Neural progenitor cell (in vitro differentiated cells): ENCODE measurements around the gene CRYGN. TPM values are rescaled to one million over a fixed set of nuclear protein-coding genes. Genes with fewer than 3 reads are reported as not detected.

ENCODE experiments used
- DNase-seq: peaks from one replicate; pipeline ENCODE4 v3.0.0-alpha.2; 2016; ENCODE audit warnings: low spot score
- H2AFZ ChIP-seq: fragments of 200-600 bp; sonication (generic); replicated peaks from 2 replicates; pipeline ENCODE4 v1.6.1; 2016; ENCODE audit warnings: antibody characterized with exemption
- H3F3A ChIP-seq: fragments of 200-600 bp; sonication (generic); 2 replicates; pipeline ENCODE4 v1.6.1; 2016; ENCODE audit warnings: antibody characterized with exemption, low read depth
- H3K27ac ChIP-seq: fragments of 200-600 bp; sonication (generic); 2 replicates; pipeline ENCODE4 v1.5.1; 2016; ENCODE audit warnings: mild to moderate bottlenecking
- H3K27me3 ChIP-seq: fragments of 200-600 bp; sonication (generic); 2 replicates; pipeline ENCODE4 v1.6.1; 2016; ENCODE audit warnings: mild to moderate bottlenecking, moderate library complexity
- H3K36me3 ChIP-seq: fragments of 200-600 bp; sonication (generic); 2 replicates; pipeline ENCODE4 v1.5.1; 2016
- H3K4me1 ChIP-seq: fragments of 200-600 bp; sonication (generic); 2 replicates; pipeline ENCODE4 v1.6.1; 2016; ENCODE audit warnings: mixed run types
- H3K4me2 ChIP-seq: fragments of 200-600 bp; sonication (generic); 2 replicates; pipeline ENCODE4 v1.6.1; 2016
- H3K4me3 ChIP-seq: fragments of 200-600 bp; sonication (generic); 2 replicates; pipeline ENCODE4 v1.5.1; 2016
- H3K79me2 ChIP-seq: fragments of 200-600 bp; sonication (generic); 2 replicates; pipeline ENCODE4 v1.6.1; 2016; ENCODE audit warnings: low read depth
- H3K9ac ChIP-seq: fragments of 200-600 bp; sonication (generic); 2 replicates; pipeline ENCODE4 v1.6.1; 2016
- H3K9me3 ChIP-seq: fragments of 200-600 bp; sonication (generic); 2 replicates; pipeline ENCODE4 v1.5.1; 2016; ENCODE audit warnings: low read depth
- H4K20me1 ChIP-seq: fragments of 200-600 bp; sonication (generic); 2 replicates; pipeline ENCODE4 v1.6.1; 2016; ENCODE audit warnings: low read depth
- H3K27ac Mint-ChIP-seq: 3 replicates; pipeline ENCODE4 v1.8.0; 2021; ENCODE audit warnings: mixed read lengths
- H3K27me3 Mint-ChIP-seq: 2 replicates; pipeline ENCODE4 v1.8.0; 2022; ENCODE audit warnings: low read depth, mild to moderate bottlenecking, inconsistent platforms, moderate library complexity, mixed read lengths; ENCODE audit not compliant: insufficient read depth
- H3K36me3 Mint-ChIP-seq: 3 replicates; pipeline ENCODE4 v1.8.0; 2021; ENCODE audit warnings: mixed read lengths
- H3K4me1 Mint-ChIP-seq: 3 replicates; pipeline ENCODE4 v1.8.0; 2021; ENCODE audit warnings: mixed read lengths
- H3K4me3 Mint-ChIP-seq: 3 replicates; pipeline ENCODE4 v1.8.0; 2021; ENCODE audit warnings: mild to moderate bottlenecking, moderate library complexity, mixed read lengths
- H3K9me3 Mint-ChIP-seq: 3 replicates; pipeline ENCODE4 v1.8.0; 2020; ENCODE audit warnings: mixed read lengths
- CTCF ChIP-seq: fragments of 200-600 bp; sonication (generic); IDR thresholded peaks from 2 replicates; pipeline ENCODE4 v1.5.1; 2017; ENCODE audit warnings: antibody characterized with exemption, mild to moderate bottlenecking
- EZH2 ChIP-seq: fragments of 200-600 bp; sonication (generic); IDR thresholded peaks from 2 replicates; pipeline ENCODE4 v1.6.1; 2017; ENCODE audit warnings: antibody characterized with exemption, mild to moderate bottlenecking, moderate library complexity
- EZH2phosphoT487 ChIP-seq: fragments of 200-600 bp; sonication (generic); IDR thresholded peaks from 2 replicates; pipeline ENCODE4 v1.6.1; 2017; ENCODE audit warnings: antibody characterized with exemption
- total RNA-seq: library from RNA; depleted of rRNA; stranded (reverse); fragments of >200 nt; gene quantifications from 2 replicates; pipeline ENCODE4 v1.2.3, GENCODE V29; 2015; ENCODE audit warnings: low replicate concordance

CRYGN gene
- total RNA-seq, 1 donor from 2014 or later: not detected

- Mint-ChIP-seq H3K4me3 (no peak overlapping the region), H3K27me3 (peaks cover 10% of the 10 kb centered on the region), H3K9me3 (no peaks in the 10 kb centered on the region), H3K4me1 (peaks cover 19% of the 10 kb centered on the region), H3K36me3 (peaks cover 4% of the 10 kb centered on the region), H3K27ac (peak overlapping the region; percentile 85)
- no peaks in the 10 kb centered on the region for H3K79me2 ChIP-seq
- H4K20me1 ChIP-seq: no peaks in the 10 kb centered on the region
- H2AFZ ChIP-seq: no peak overlapping the region
- no peaks in the 10 kb centered on the region for H3K36me3 ChIP-seq
- H3F3A ChIP-seq: peaks cover 4% of the 10 kb centered on the region
- no peak overlapping the region for H3K27ac ChIP-seq
- peaks cover 17% of the 10 kb centered on the region for H3K4me1 ChIP-seq
- DNase-seq: no peak
- no peak overlapping the region for H3K9ac ChIP-seq
- no peaks in the 10 kb centered on the region for H3K9me3 ChIP-seq
- H3K4me2 ChIP-seq: no peak overlapping the region
- H3K27me3 ChIP-seq: no peaks in the 10 kb centered on the region
- TF ChIP-seq CTCF (no peak), EZH2phosphoT487 (no peak), EZH2 (no peak)
- H3K4me3 ChIP-seq: no peak overlapping the region
Measured at GRCh38 chr7:151393031-151393977, 46.6 kb downstream of the CRYGN start.

- Mint-ChIP-seq H3K27me3 (peaks cover 10% of the 10 kb centered on the region), H3K4me3 (no peak overlapping the region), H3K27ac (no peak overlapping the region), H3K9me3 (no peaks in the 10 kb centered on the region), H3K4me1 (peaks cover 19% of the 10 kb centered on the region), H3K36me3 (no peaks in the 10 kb centered on the region)
- Histone ChIP-seq H2AFZ (no peak overlapping the region), H3K27me3 (no peaks in the 10 kb centered on the region), H3K27ac (no peak overlapping the region), H3K4me2 (no peak overlapping the region), H4K20me1 (no peaks in the 10 kb centered on the region), H3K9me3 (no peaks in the 10 kb centered on the region), H3K9ac (no peak overlapping the region), H3K4me1 (peaks cover 17% of the 10 kb centered on the region), H3K79me2 (no peaks in the 10 kb centered on the region), H3K36me3 (no peaks in the 10 kb centered on the region), H3F3A (no peaks in the 10 kb centered on the region), H3K4me3 (no peak overlapping the region)
- DNase-seq: no peak
- TF ChIP-seq EZH2phosphoT487 (no peak), CTCF (no peak), EZH2 (no peak)
Measured at GRCh38 chr7:151392426-151392825, 47.5 kb downstream of the CRYGN start.

- no peaks in the 10 kb centered on the region for H3K9me3 ChIP-seq
- TF ChIP-seq EZH2: no peak
- no peak for TF ChIP-seq CTCF
- TF ChIP-seq EZH2phosphoT487: no peak
- no peaks in the 10 kb centered on the region for H3K27me3 ChIP-seq
- H3K27me3 Mint-ChIP-seq: peaks cover 12% of the 10 kb centered on the region
- H2AFZ ChIP-seq: no peak overlapping the region
- no peaks in the 10 kb centered on the region for H3K36me3 ChIP-seq
- H3K9me3 Mint-ChIP-seq: no peaks in the 10 kb centered on the region
- no peak overlapping the region for H3K4me2 ChIP-seq
- H3K27ac ChIP-seq: no peak overlapping the region
- peaks cover 19% of the 10 kb centered on the region for H3K4me1 Mint-ChIP-seq
- no peaks in the 10 kb centered on the region for H3K36me3 Mint-ChIP-seq
- H3F3A ChIP-seq: no peaks in the 10 kb centered on the region
- H3K79me2 ChIP-seq: no peaks in the 10 kb centered on the region
- no peak overlapping the region for H3K4me3 ChIP-seq
- H3K4me3 Mint-ChIP-seq: no peak overlapping the region
- H3K9ac ChIP-seq: no peak overlapping the region
- H4K20me1 ChIP-seq: no peaks in the 10 kb centered on the region
- H3K4me1 ChIP-seq: peaks cover 17% of the 10 kb centered on the region
- DNase-seq: no peak
- H3K27ac Mint-ChIP-seq: no peak overlapping the region
Measured at GRCh38 chr7:151392002-151392401, 47.9 kb downstream of the CRYGN start.
